Epithelial cell of esophagus (primary cell): ENCODE measurements around the gene IGF1R.

ENCODE experiments used
- DNase-seq: peaks from one replicate; pipeline ENCODE4 v3.0.0; 2010; ENCODE audit warnings: low read depth
- H3K4me3 ChIP-seq: 2 replicates; pipeline ENCODE4 v1.5.1; 2011; ENCODE audit warnings: mild to moderate bottlenecking, low read length, control low read depth
- CTCF ChIP-seq: IDR thresholded peaks from 2 replicates; pipeline ENCODE4 v1.5.1; 2011; ENCODE audit warnings: low read depth, mild to moderate bottlenecking, low read length, control low read depth, inconsistent platforms; ENCODE audit not compliant: insufficient read depth; ENCODE audit errors: missing control alignments

IGF1R gene

DNA sequence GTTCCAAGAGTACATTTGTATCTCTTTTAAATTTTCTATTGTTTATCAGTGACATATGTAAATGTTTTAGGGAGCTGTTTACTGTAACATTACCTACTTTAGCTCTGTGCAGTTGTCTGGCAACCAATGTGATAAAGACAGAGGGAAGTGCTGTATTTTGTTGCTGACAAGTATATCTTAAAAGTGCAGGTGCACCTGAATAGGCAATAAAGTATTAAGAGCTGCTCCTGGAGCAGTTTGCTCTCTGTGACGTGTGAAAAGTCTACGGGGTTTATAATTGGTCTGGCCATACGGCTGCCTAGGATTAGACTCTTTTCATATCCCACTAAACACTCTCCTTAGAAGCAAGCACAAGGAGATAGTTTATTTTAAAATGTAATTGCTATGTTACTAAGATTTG lies 178.3 kb downstream of the IGF1R start:
- no peak for DNase-seq
- no peak overlapping the region for H3K4me3 ChIP-seq
- no peak for TF ChIP-seq CTCF

GRCh38 chr15:98827217-98827616 lies 178.9 kb downstream of the IGF1R start:
- no peak for TF ChIP-seq CTCF
- no peak overlapping the region for H3K4me3 ChIP-seq
- no peak for DNase-seq

- H3K4me3 ChIP-seq: no peak overlapping the region
- no peak for DNase-seq
- TF ChIP-seq CTCF: no peak
These were observed 181.8 kb downstream of the IGF1R start for GRCh38 chr15:98830034-98830634.

GRCh38 chr15:98834976-98835375 lies 186.6 kb downstream of the IGF1R start:
- H3K4me3 ChIP-seq: no peak overlapping the region
- no peak for TF ChIP-seq CTCF
- no peak for DNase-seq

DNA sequence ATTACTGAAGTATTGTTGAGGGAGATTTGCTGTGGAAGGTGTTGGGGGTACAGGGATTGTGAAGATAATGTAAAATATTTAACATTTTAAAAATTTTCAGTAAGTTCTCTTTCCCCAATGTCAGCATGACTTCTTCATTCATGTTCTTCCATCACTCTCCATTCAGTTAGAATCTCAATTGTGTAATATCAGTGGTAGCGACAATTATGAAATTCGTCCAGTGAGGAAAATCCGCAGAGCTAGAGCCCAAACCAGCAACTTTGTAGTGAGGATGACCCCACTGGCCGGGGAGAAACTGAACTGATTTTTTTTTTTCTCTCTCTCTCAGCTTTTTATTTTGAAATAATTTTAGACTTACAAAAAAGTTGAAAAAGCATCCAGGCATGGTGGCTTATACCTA lies 187.5 kb downstream of the IGF1R start:
- no peak overlapping the region for H3K4me3 ChIP-seq
- TF ChIP-seq CTCF: no peak
- DNase-seq: no peak

DNA sequence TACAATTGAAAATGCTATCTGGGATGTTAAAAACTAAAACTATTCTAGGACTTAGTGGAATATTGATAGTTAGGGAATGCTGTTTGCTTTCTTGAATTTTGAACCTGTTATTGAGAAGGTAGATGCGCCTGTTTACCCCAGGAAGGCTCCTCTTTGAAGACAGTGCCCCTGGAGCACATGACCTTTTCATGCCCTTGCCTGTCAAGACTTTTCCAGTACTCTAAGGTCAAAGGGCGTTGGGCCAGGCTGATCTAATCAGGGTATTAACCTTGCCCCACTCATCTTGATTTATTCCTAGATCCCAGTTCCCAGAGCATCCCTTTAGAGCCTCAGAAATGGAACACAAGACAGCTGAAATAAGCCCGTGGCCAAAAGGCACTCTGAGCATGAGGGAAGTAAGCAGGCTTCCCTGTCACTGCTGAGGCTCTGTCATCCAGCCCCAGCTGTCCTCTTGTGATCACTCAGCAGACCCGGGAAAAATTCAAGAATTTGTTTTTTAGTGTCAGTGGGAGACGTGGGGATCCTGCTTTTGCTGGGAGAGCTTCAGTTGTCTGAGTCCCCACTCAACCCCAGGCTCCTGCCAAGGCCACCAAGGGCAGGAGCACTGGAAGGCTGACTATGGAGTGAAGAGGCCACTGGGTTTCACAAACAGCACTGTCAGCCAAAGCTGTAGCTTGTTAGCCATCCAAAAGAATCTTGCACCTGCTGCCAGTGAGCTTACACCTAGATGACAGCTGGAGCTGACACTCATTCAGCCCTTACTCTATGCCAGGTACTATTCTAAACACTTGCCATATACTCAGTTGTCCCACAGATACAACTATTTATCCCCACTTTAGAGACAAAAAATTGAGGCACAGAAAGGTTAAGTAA lies 190.3 kb downstream of the IGF1R start:
- no peak overlapping the region for H3K4me3 ChIP-seq
- no peak for DNase-seq
- TF ChIP-seq CTCF: no peak
